Measurements from ENCODE around the gene ARHGAP11A.
A peak's percentile ranks its signal among the peaks of the same experiment; 100 is the strongest.

The ARHGAP11A gene

GRCh38 chr15:32656496-32656895, 41.2 kb downstream of the ARHGAP11A start:
- DNase-seq, result no peak

GRCh38 chr15:32657198-32657883, 42.0 kb downstream of the ARHGAP11A start:
- no peak for DNase-seq

GRCh38 chr15:32657941-32658340, 42.6 kb downstream of the ARHGAP11A start:
- no peak for DNase-seq

GRCh38 chr15:32659340-32660155, 44.2 kb downstream of the ARHGAP11A start:
- DNase-seq, result no peak

- no peak for DNase-seq
Observed at GRCh38 chr15:32663671-32664070, 48.4 kb downstream of the ARHGAP11A start.

GRCh38 chr15:32664796-32665195, 49.5 kb downstream of the ARHGAP11A start:
- no peak for DNase-seq

- DNase-seq, result no peak
Observed at GRCh38 chr15:32667321-32667720, 52.0 kb downstream of the ARHGAP11A start.

- no peak for DNase-seq
Observed at GRCh38 chr15:32668942-32669341, 53.6 kb downstream of the ARHGAP11A start.

GRCh38 chr15:32669896-32670611, 54.8 kb downstream of the ARHGAP11A start:
- no peak for DNase-seq

- no peak for DNase-seq
Observed at GRCh38 chr15:32670623-32671022, 55.3 kb downstream of the ARHGAP11A start.

GRCh38 chr15:32671339-32672325, 56.3 kb downstream of the ARHGAP11A start:
- no peak for DNase-seq

GRCh38 chr15:32674681-32675080, 59.4 kb downstream of the ARHGAP11A start:
- no peak for DNase-seq

GRCh38 chr15:32675466-32675865, 60.2 kb downstream of the ARHGAP11A start:
- no peak for DNase-seq

- no peak for DNase-seq
Observed at GRCh38 chr15:32676169-32676568, 60.9 kb downstream of the ARHGAP11A start.

- DNase-seq, result peak in 1 of 2 experiments; percentile 71
Observed at GRCh38 chr15:32677238-32677750, 62.0 kb downstream of the ARHGAP11A start.

- DNase-seq, result no peak
Observed at GRCh38 chr15:32679298-32679690, 64.0 kb downstream of the ARHGAP11A start.

GRCh38 chr15:32682569-32682968, 67.3 kb downstream of the ARHGAP11A start:
- DNase-seq, result no peak

- no peak for DNase-seq
Observed at GRCh38 chr15:32682977-32683630, 67.8 kb downstream of the ARHGAP11A start.

GRCh38 chr15:32683906-32684584, 68.7 kb downstream of the ARHGAP11A start:
- no peak for DNase-seq

GRCh38 chr15:32685576-32685975, 70.3 kb downstream of the ARHGAP11A start:
- DNase-seq, result no peak

- no peak for DNase-seq
Observed at GRCh38 chr15:32687556-32687955, 72.3 kb downstream of the ARHGAP11A start.

Data from NCI-H1930 (cell line).